Calu3 (cell line): ENCODE results near the gene HS3ST3A1. TPM values are rescaled to one million over a fixed set of nuclear protein-coding genes. Genes with fewer than 3 reads are reported as not detected.

ENCODE experiments used
- BruUV-seq: library from RNA; stranded (reverse); fragments of 400-500 nt; replicated peaks from 2 replicates; lab custom pipeline; 2021; lab: Mats Ljungman, UMichigan
- CTCF ChIA-PET: fragments of 300-600 bp; sonication (Branson Sonifier 250); formaldehyde crosslinking; loops from one replicate; lab custom pipeline; 2022; ENCODE audit warnings: antibody characterized with exemption; lab: Charles Lee
- DNase-seq: peaks from one replicate; pipeline ENCODE4 v3.0.0; 2022
- H3K27ac Mint-ChIP-seq: one replicate; pipeline ENCODE4 v1.8.0; 2022; ENCODE audit warnings: mixed read lengths; ENCODE audit not compliant: unreplicated experiment
- H3K27me3 Mint-ChIP-seq: one replicate; pipeline ENCODE4 v1.8.0; 2022; ENCODE audit warnings: mixed read lengths; ENCODE audit not compliant: unreplicated experiment
- H3K36me3 Mint-ChIP-seq: one replicate; pipeline ENCODE4 v1.8.0; 2022; ENCODE audit warnings: mild to moderate bottlenecking, moderate library complexity, mixed read lengths; ENCODE audit not compliant: insufficient read depth, unreplicated experiment
- H3K4me1 Mint-ChIP-seq: one replicate; pipeline ENCODE4 v1.8.0; 2022; ENCODE audit warnings: mild to moderate bottlenecking, low read depth, mixed read lengths; ENCODE audit not compliant: unreplicated experiment
- H3K4me3 Mint-ChIP-seq: one replicate; pipeline ENCODE4 v1.8.0; 2022; ENCODE audit warnings: mild to moderate bottlenecking, low read depth, moderate library complexity, mixed read lengths; ENCODE audit not compliant: unreplicated experiment
- H3K9me3 Mint-ChIP-seq: one replicate; pipeline ENCODE4 v1.8.0; 2022; ENCODE audit warnings: low read depth, mixed read lengths; ENCODE audit not compliant: unreplicated experiment
- CTCF ChIP-seq: fragments of 200-600 bp; IDR thresholded peaks from one replicate; pipeline ENCODE4 v1.8.0; 2022; ENCODE audit warnings: antibody characterized with exemption; ENCODE audit not compliant: unreplicated experiment
- intact Hi-C: fragments of 100-400 bp; cut with micrococcal nuclease; formaldehyde crosslinking; loops from one replicate; pipeline ENCODE4 v1.10.0; 2022; ENCODE audit not compliant: unreplicated experiment
- total RNA-seq: library from RNA; stranded (reverse); gene quantifications from 2 replicates; pipeline ENCODE4 v1.2.3, GENCODE V29; 2022

The HS3ST3A1 gene
- total RNA-seq, 1 experiment from 2014 or later: not detected

- Mint-ChIP-seq H3K9me3 (peaks cover 10% of the 10 kb centered on the region), H3K27me3 (no peaks in the 10 kb centered on the region), H3K27ac (no peak overlapping the region), H3K36me3 (no peaks in the 10 kb centered on the region), H3K4me3 (no peak overlapping the region), H3K4me1 (no peaks in the 10 kb centered on the region)
- no peak for DNase-seq
- no TSS peak for BruUV-seq
- CTCF ChIA-PET: no interaction called here
- TF ChIP-seq CTCF: no peak
- intact Hi-C loops: no loop called here
Measured at GRCh38 chr17:13522749-13523148, 79.0 kb downstream of the HS3ST3A1 start.

GRCh38 chr17:13521784-13522183 lies 79.9 kb downstream of the HS3ST3A1 start:
- Mint-ChIP-seq H3K27me3 (no peaks in the 10 kb centered on the region), H3K4me3 (no peak overlapping the region), H3K4me1 (no peaks in the 10 kb centered on the region), H3K9me3 (peaks cover 6% of the 10 kb centered on the region), H3K36me3 (no peaks in the 10 kb centered on the region), H3K27ac (no peak overlapping the region)
- no TSS peak for BruUV-seq
- TF ChIP-seq CTCF: no peak
- CTCF ChIA-PET: no interaction called here
- intact Hi-C loops: no loop called here
- no peak for DNase-seq

- Mint-ChIP-seq H3K27ac (no peak overlapping the region), H3K36me3 (no peaks in the 10 kb centered on the region), H3K4me3 (no peak overlapping the region), H3K27me3 (no peaks in the 10 kb centered on the region), H3K9me3 (peaks cover 6% of the 10 kb centered on the region), H3K4me1 (no peaks in the 10 kb centered on the region)
- CTCF ChIA-PET: no interaction called here
- no peak for DNase-seq
- TF ChIP-seq CTCF: no peak
- intact Hi-C loops: no loop called here
- BruUV-seq: no TSS peak
Measured at GRCh38 chr17:13520899-13521572, 80.7 kb downstream of the HS3ST3A1 start.

GRCh38 chr17:13518261-13519000 lies 83.3 kb downstream of the HS3ST3A1 start:
- TF ChIP-seq CTCF: no peak
- Mint-ChIP-seq H3K4me3 (no peak overlapping the region), H3K27ac (no peak overlapping the region), H3K36me3 (no peaks in the 10 kb centered on the region), H3K4me1 (no peaks in the 10 kb centered on the region), H3K27me3 (no peaks in the 10 kb centered on the region), H3K9me3 (peaks cover 9% of the 10 kb centered on the region)
- no TSS peak for BruUV-seq
- no peak for DNase-seq
- CTCF ChIA-PET: no interaction called here
- intact Hi-C loops: no loop called here
